Osteocyte (in vitro differentiated cells): Measurements from ENCODE around the gene AFDN. TPM values are rescaled to one million over a fixed set of nuclear protein-coding genes. Genes with fewer than 3 reads are reported as not detected.
A peak's percentile ranks its signal among the peaks of the same experiment; 100 is the strongest.
"Not testable (repeated sequence)": the region's sequence is repeated elsewhere in the genome, so short reads cannot be mapped to it uniquely, and the experiment has no call there.

Source experiments
- DNase-seq: peaks from one replicate; pipeline ENCODE4 v3.0.0; 2021; ENCODE audit warnings: mixed read lengths; ENCODE audit not compliant: unreplicated experiment; ENCODE audit errors: extremely low spot score
- H3K27ac Mint-ChIP-seq: one replicate; pipeline ENCODE4 v1.8.0; 2021; ENCODE audit warnings: mild to moderate bottlenecking, mixed read lengths; ENCODE audit not compliant: unreplicated experiment
- H3K27me3 Mint-ChIP-seq: one replicate; pipeline ENCODE4 v1.8.0; 2021; ENCODE audit warnings: mixed read lengths; ENCODE audit not compliant: unreplicated experiment
- H3K36me3 Mint-ChIP-seq: one replicate; pipeline ENCODE4 v1.8.0; 2021; ENCODE audit warnings: mixed read lengths; ENCODE audit not compliant: unreplicated experiment
- H3K4me1 Mint-ChIP-seq: one replicate; pipeline ENCODE4 v1.8.0; 2021; ENCODE audit warnings: mixed read lengths; ENCODE audit not compliant: unreplicated experiment
- H3K4me3 Mint-ChIP-seq: one replicate; pipeline ENCODE4 v1.8.0; 2021; ENCODE audit warnings: mild to moderate bottlenecking, moderate library complexity, mixed read lengths; ENCODE audit not compliant: unreplicated experiment
- H3K9me3 Mint-ChIP-seq: one replicate; pipeline ENCODE4 v1.8.0; 2021; ENCODE audit warnings: mixed read lengths; ENCODE audit not compliant: unreplicated experiment
- total RNA-seq: library from RNA; stranded (reverse); gene quantifications from 2 replicates; pipeline ENCODE4 v1.2.1, GENCODE V29; 2021
- TF ChIP-seq, protein P1 (sequence below): fragments of 200-600 bp; sonication (generic); IDR thresholded peaks from 2 replicates; pipeline ENCODE4 v1.5.0; 2021; ENCODE audit warnings: antibody characterized with exemption, mild to moderate bottlenecking, moderate library complexity

AFDN gene
- total RNA-seq, 1 donor from 2014 or later: 67.3 TPM

DNA sequence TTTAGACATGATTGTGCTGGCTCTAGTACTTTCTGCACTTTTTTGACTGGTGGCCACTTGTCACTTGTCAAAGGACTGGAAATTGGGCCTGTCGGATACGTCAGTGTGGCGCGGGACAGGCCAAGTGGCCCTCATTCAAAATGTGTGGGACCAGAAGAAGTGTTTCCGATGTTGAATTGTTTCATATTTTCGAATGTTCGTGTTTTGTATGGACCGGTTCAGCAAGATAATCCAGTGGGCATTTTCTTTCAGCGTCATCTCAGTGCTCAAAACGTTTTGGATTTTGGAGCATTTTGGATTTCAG lies 174.3 kb downstream of the AFDN start:
- TF ChIP-seq, protein P1, sequence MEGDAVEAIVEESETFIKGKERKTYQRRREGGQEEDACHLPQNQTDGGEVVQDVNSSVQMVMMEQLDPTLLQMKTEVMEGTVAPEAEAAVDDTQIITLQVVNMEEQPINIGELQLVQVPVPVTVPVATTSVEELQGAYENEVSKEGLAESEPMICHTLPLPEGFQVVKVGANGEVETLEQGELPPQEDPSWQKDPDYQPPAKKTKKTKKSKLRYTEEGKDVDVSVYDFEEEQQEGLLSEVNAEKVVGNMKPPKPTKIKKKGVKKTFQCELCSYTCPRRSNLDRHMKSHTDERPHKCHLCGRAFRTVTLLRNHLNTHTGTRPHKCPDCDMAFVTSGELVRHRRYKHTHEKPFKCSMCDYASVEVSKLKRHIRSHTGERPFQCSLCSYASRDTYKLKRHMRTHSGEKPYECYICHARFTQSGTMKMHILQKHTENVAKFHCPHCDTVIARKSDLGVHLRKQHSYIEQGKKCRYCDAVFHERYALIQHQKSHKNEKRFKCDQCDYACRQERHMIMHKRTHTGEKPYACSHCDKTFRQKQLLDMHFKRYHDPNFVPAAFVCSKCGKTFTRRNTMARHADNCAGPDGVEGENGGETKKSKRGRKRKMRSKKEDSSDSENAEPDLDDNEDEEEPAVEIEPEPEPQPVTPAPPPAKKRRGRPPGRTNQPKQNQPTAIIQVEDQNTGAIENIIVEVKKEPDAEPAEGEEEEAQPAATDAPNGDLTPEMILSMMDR: no peak

DNA sequence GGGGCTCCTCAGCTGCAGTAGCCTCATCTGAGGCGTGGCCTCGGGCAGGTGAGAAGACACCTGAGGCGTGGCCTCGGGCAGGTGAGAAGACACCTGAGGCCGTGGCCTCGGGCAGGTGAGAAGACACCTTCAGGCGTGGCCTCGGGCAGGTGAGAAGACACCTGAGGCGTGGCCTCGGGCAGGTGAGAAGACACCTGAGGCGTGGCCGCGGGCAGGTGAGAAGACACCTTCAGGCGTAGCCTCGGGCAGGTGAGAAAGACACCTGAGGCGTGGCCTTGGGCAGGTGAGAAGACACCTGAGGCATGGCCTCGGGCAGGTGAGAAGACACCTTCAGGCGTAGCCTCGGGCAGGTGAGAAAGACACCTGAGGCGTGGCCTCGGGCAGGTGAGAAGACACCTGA lies 174.8 kb downstream of the AFDN start:
- peak; percentile 64 for DNase-seq
- peaks cover 22% of the 10 kb centered on the region for H3K27me3 Mint-ChIP-seq
- H3K9me3 Mint-ChIP-seq, H3K4me1 Mint-ChIP-seq, H3K27ac Mint-ChIP-seq, H3K36me3 Mint-ChIP-seq, H3K4me3 Mint-ChIP-seq: not testable (repeated sequence)

More for the DNA sequence above, 174.3 kb downstream of the AFDN start:
- peaks cover 4% of the 10 kb centered on the region for H3K4me1 Mint-ChIP-seq
- H3K27me3 Mint-ChIP-seq: peaks cover 22% of the 10 kb centered on the region
- no peak overlapping the region for H3K27ac Mint-ChIP-seq
- peak; percentile 56 for DNase-seq
- H3K36me3 Mint-ChIP-seq: peaks cover 3% of the 10 kb centered on the region
- H3K9me3 Mint-ChIP-seq: no peaks in the 10 kb centered on the region
- no peak overlapping the region for H3K4me3 Mint-ChIP-seq

DNA sequence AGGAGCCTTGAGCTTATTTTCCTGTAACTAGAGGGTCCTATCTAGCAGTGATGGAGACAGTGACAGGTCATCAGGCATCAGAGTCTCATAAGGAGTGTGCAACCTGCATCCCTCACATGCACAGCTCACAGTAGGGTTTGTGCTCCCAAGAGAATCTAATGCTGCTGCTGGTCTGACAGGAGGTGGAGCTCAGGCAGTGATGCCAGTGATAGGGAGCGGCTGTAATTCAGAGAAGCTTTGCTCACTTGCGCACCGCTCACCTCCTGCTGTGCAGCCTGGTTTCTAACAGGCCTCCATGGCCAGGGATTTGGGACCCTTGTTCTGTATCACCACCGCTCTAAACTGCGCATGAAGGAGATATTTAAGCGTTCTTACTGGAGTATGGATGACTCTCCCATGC lies 176.1 kb downstream of the AFDN start:
- TF ChIP-seq, protein P1: no peak

DNA sequence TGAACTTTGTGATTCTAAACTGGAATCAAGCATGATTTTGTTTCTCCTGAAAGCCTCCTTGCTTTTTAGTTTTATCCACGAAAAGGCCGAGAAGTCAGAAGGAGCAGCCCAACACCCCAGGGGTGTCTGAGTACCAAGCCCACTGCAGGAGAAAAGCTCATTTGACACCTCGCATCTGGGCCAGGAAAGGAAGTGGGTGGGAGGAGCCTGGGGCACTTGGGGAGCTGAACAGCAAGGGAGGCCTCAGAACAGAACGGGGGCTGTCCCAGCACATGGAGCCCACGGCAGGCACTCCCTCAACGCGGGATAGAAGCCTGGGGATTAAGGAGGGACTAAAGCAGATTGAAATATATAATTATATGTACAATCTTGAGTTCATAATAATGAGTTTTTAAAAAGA lies 177.3 kb downstream of the AFDN start:
- no peak overlapping the region for H3K27ac Mint-ChIP-seq
- H3K27me3 Mint-ChIP-seq: peaks cover 8% of the 10 kb centered on the region
- peaks cover 8% of the 10 kb centered on the region for H3K36me3 Mint-ChIP-seq
- no peak overlapping the region for H3K4me3 Mint-ChIP-seq
- TF ChIP-seq, protein P1: no peak
- peaks cover 16% of the 10 kb centered on the region for H3K4me1 Mint-ChIP-seq
- peaks cover 8% of the 10 kb centered on the region for H3K9me3 Mint-ChIP-seq
- no peak for DNase-seq

More for the DNA sequence above, 176.1 kb downstream of the AFDN start:
- Mint-ChIP-seq H3K27ac (no peak overlapping the region), H3K27me3 (peaks cover 19% of the 10 kb centered on the region), H3K36me3 (peaks cover 3% of the 10 kb centered on the region), H3K4me3 (no peak overlapping the region), H3K9me3 (no peaks in the 10 kb centered on the region), H3K4me1 (peaks cover 16% of the 10 kb centered on the region)
- no peak for DNase-seq

DNA sequence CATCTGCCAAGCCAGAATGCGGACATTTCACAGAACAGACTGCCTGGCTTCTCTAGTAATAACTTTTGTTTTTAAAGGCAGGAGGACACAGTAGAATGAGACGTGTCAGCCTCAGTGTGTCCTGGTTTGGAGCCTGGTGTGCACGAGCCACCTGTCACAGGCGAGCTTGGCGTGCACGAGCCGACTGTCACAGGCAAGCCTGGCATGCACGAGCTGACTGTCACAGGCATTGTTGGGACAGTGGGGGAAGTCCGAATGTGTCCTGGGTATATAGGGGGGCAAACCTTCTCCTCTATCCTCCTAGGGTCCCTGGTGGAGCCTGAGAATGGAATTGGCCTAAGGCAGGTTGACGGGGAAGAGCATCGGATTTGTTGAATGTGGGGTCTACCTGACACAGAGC lies 178.2 kb downstream of the AFDN start:
- TF ChIP-seq, protein P1: no peak
- Mint-ChIP-seq H3K9me3 (peaks cover 14% of the 10 kb centered on the region), H3K4me3 (no peak overlapping the region), H3K36me3 (peaks cover 8% of the 10 kb centered on the region), H3K27ac (no peak overlapping the region), H3K4me1 (peaks cover 19% of the 10 kb centered on the region), H3K27me3 (peaks cover 4% of the 10 kb centered on the region)
- DNase-seq: no peak

DNA sequence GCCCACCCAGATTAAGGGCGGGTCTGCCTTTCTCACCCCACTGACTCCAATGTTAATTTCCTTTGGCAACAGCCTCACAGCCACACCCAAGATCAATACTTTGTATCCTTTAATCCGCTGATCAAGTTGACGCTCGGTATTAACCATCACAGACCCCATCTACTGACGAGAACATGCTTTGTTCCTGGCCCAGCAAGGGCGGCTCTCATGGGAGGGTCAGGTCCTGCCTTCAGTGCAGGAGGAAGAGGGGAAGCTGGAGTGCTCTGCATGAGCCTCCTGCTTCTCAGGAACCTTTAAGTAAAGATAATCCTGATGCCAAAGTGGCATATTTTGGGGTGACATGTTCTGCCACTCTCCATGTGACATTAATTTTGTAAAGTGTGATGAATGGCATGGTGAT lies 179.1 kb downstream of the AFDN start:
- peaks cover 19% of the 10 kb centered on the region for H3K4me1 Mint-ChIP-seq
- peaks cover 8% of the 10 kb centered on the region for H3K36me3 Mint-ChIP-seq
- peaks cover 4% of the 10 kb centered on the region for H3K27me3 Mint-ChIP-seq
- no peak overlapping the region for H3K4me3 Mint-ChIP-seq
- TF ChIP-seq, protein P1: no peak
- no peak for DNase-seq
- H3K9me3 Mint-ChIP-seq: peaks cover 21% of the 10 kb centered on the region
- H3K27ac Mint-ChIP-seq: no peak overlapping the region
